Activated naive CD8-positive, alpha-beta T cell treated with anti-CD3 and anti-CD28 coated beads for 36 hours (primary cell): Measurements from ENCODE around the gene RNF157. TPM values are rescaled to one million over a fixed set of nuclear protein-coding genes. Genes with fewer than 3 reads are reported as not detected.

Experiments
- DNase-seq: peaks from one replicate; pipeline ENCODE4 v3.0.0; 2021
- H3K27ac Mint-ChIP-seq: one replicate; pipeline ENCODE4 v1.8.0; 2022; ENCODE audit warnings: mild to moderate bottlenecking, moderate library complexity, mixed read lengths
- H3K27me3 Mint-ChIP-seq: one replicate; pipeline ENCODE4 v1.8.0; 2022; ENCODE audit warnings: mild to moderate bottlenecking, mixed read lengths
- H3K36me3 Mint-ChIP-seq: one replicate; pipeline ENCODE4 v1.8.0; 2021; ENCODE audit warnings: mild to moderate bottlenecking, mixed read lengths
- H3K4me1 Mint-ChIP-seq: one replicate; pipeline ENCODE4 v1.8.0; 2021; ENCODE audit warnings: mixed read lengths
- H3K4me3 Mint-ChIP-seq: one replicate; pipeline ENCODE4 v1.8.0; 2022; ENCODE audit warnings: mild to moderate bottlenecking, moderate library complexity, mixed read lengths
- H3K9me3 Mint-ChIP-seq: one replicate; pipeline ENCODE4 v1.8.0; 2022; ENCODE audit warnings: mixed read lengths
- total RNA-seq, 2 experiments: library from RNA; stranded (reverse); gene quantifications; one replicate each; pipeline ENCODE4 v1.2.3, GENCODE V29; 2021

RNF157 gene
- total RNA-seq, 2 experiments from 2014 or later, result 30.4 to 34.7 TPM

- Mint-ChIP-seq H3K36me3 (peaks cover 27% of the 10 kb centered on the region), H3K27ac (peak overlapping the region; percentile 95), H3K9me3 (no peaks in the 10 kb centered on the region), H3K4me1 (peaks cover 50% of the 10 kb centered on the region), H3K27me3 (no peaks in the 10 kb centered on the region), H3K4me3 (peak overlapping the region; percentile 80)
- no peak for DNase-seq
Observed at GRCh38 chr17:76179496-76180467, 60.5 kb downstream of the RNF157 start.

GRCh38 chr17:76178124-76178523, 62.2 kb downstream of the RNF157 start:
- peaks cover 26% of the 10 kb centered on the region for H3K36me3 Mint-ChIP-seq
- no peaks in the 10 kb centered on the region for H3K9me3 Mint-ChIP-seq
- no peak overlapping the region for H3K4me3 Mint-ChIP-seq
- H3K4me1 Mint-ChIP-seq, result peaks cover 45% of the 10 kb centered on the region
- H3K27ac Mint-ChIP-seq, result peak overlapping the region; percentile 95
- no peaks in the 10 kb centered on the region for H3K27me3 Mint-ChIP-seq
- DNase-seq, result no peak

- H3K36me3 Mint-ChIP-seq, result peaks cover 23% of the 10 kb centered on the region
- H3K4me3 Mint-ChIP-seq, result no peak overlapping the region
- H3K9me3 Mint-ChIP-seq, result no peaks in the 10 kb centered on the region
- H3K27me3 Mint-ChIP-seq, result no peaks in the 10 kb centered on the region
- H3K4me1 Mint-ChIP-seq, result peaks cover 39% of the 10 kb centered on the region
- no peak overlapping the region for H3K27ac Mint-ChIP-seq
- DNase-seq, result no peak
Observed at GRCh38 chr17:76176701-76177574, 63.4 kb downstream of the RNF157 start.

DNA sequence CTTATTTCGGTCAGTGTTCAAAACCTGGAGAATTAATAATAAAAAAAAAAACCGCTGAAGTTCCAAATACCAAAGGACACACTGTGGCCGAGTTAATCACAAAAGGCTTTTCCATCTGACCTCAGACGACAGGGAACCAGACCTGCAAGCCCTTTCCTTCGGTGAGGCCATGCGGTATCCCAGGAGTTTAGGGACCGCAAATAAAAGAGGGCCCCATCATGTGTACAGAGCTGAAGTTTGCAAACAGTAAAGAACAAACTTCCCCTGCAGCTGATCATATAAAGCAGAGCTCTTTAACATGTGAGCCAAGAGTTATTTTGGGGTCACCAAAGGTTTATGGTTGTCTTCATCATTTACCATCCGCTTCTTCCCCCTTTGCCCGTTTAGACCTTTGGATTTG, 66.3 kb downstream of the RNF157 start:
- Mint-ChIP-seq H3K27me3 (no peaks in the 10 kb centered on the region), H3K27ac (no peak overlapping the region), H3K9me3 (no peaks in the 10 kb centered on the region), H3K4me3 (no peak overlapping the region), H3K4me1 (peaks cover 13% of the 10 kb centered on the region), H3K36me3 (peaks cover 5% of the 10 kb centered on the region)
- DNase-seq, result no peak

GRCh38 chr17:76173474-76173873, 66.8 kb downstream of the RNF157 start:
- peak overlapping the region; percentile 16 for H3K27ac Mint-ChIP-seq
- no peaks in the 10 kb centered on the region for H3K27me3 Mint-ChIP-seq

DNA sequence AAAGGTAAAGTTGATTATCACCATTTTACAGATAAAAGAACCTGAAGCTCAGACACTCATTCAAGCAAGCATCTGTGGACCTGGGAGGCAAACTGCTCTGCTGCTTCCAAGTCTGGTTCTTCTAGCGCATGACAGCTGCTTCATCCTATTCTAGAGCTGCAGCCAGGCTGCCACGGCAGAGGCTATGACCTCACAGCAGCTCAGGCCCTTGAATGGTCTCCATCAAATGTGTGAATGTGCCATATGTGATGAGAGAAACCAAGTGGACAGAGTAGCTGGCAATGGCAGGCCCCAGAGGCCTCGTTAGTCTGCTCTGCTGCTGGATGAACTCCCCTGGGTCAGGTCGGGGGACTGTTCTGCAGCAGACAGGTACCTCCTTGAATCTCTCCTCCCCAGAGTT, 68.6 kb downstream of the RNF157 start:
- Mint-ChIP-seq H3K27ac (no peak overlapping the region), H3K4me3 (no peak overlapping the region), H3K4me1 (peaks cover 4% of the 10 kb centered on the region), H3K9me3 (no peaks in the 10 kb centered on the region), H3K36me3 (peaks cover 2% of the 10 kb centered on the region), H3K27me3 (no peaks in the 10 kb centered on the region)
- no peak for DNase-seq

More at GRCh38 chr17:76173474-76173873, 66.8 kb downstream of the RNF157 start:
- Mint-ChIP-seq H3K4me3 (no peak overlapping the region), H3K36me3 (peaks cover 2% of the 10 kb centered on the region), H3K9me3 (no peaks in the 10 kb centered on the region), H3K4me1 (peaks cover 8% of the 10 kb centered on the region)
- no peak for DNase-seq

DNA sequence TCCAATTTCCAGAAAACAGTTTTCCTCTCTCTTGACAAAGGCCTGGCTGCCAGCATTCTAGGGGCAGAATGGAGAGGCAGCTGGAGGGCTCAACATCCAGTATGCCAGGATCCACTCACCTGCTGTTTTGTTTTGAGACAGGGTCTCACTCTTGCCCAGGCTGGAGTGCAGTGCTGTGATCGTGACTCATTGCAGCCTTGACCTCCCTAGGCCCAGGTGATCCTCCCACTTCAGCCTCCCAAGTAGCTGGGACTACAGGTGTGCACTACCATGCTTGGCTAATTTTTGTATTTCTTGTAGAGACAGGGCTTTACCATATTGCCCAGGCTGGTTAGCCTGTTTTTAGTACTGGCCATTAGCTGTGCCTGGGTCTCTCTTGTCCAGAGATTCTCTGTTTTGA, 70.2 kb downstream of the RNF157 start:
- H3K36me3 Mint-ChIP-seq, result peaks cover 6% of the 10 kb centered on the region
- peaks cover 6% of the 10 kb centered on the region for H3K4me1 Mint-ChIP-seq
- no peaks in the 10 kb centered on the region for H3K9me3 Mint-ChIP-seq
- no peak overlapping the region for H3K4me3 Mint-ChIP-seq
- H3K27me3 Mint-ChIP-seq, result no peaks in the 10 kb centered on the region
- no peak for DNase-seq
- H3K27ac Mint-ChIP-seq, result peak overlapping the region; percentile 22

- no peak overlapping the region for H3K4me3 Mint-ChIP-seq
- H3K9me3 Mint-ChIP-seq, result no peaks in the 10 kb centered on the region
- no peaks in the 10 kb centered on the region for H3K27me3 Mint-ChIP-seq
- no peak overlapping the region for H3K27ac Mint-ChIP-seq
- no peak for DNase-seq
- peaks cover 20% of the 10 kb centered on the region for H3K36me3 Mint-ChIP-seq
- H3K4me1 Mint-ChIP-seq, result peaks cover 15% of the 10 kb centered on the region
Observed at GRCh38 chr17:76166906-76167305, 73.4 kb downstream of the RNF157 start.

DNA sequence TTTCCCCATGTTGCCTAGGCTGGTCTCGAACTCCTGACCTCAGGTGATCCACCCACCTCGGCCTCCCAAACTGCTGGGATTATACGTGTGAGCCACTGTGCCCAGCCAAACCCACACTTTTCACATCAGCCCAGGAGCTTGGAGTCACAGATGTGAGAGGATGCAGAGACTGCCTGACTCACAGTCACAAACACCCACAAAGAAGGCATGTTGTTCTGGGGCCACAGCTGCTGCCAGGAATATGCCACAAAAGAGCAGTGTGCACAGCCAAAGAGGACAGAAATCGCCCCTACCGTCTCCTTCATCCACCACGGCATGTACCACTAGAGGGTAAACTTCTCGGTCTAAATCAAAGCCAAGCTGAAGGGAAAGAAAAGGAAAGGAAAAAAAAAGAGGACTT, 74.1 kb downstream of the RNF157 start:
- peaks cover 15% of the 10 kb centered on the region for H3K4me1 Mint-ChIP-seq
- peaks cover 20% of the 10 kb centered on the region for H3K36me3 Mint-ChIP-seq
- DNase-seq, result no peak
- H3K27ac Mint-ChIP-seq, result no peak overlapping the region
- no peak overlapping the region for H3K4me3 Mint-ChIP-seq
- no peaks in the 10 kb centered on the region for H3K27me3 Mint-ChIP-seq
- H3K9me3 Mint-ChIP-seq, result no peaks in the 10 kb centered on the region

- H3K4me1 Mint-ChIP-seq, result peaks cover 15% of the 10 kb centered on the region
- no peaks in the 10 kb centered on the region for H3K27me3 Mint-ChIP-seq
- H3K4me3 Mint-ChIP-seq, result no peak overlapping the region
- no peak for DNase-seq
- H3K9me3 Mint-ChIP-seq, result no peaks in the 10 kb centered on the region
- H3K36me3 Mint-ChIP-seq, result peaks cover 22% of the 10 kb centered on the region
- peak overlapping the region; percentile 65 for H3K27ac Mint-ChIP-seq
Observed at GRCh38 chr17:76164331-76164730, 76.0 kb downstream of the RNF157 start.

DNA sequence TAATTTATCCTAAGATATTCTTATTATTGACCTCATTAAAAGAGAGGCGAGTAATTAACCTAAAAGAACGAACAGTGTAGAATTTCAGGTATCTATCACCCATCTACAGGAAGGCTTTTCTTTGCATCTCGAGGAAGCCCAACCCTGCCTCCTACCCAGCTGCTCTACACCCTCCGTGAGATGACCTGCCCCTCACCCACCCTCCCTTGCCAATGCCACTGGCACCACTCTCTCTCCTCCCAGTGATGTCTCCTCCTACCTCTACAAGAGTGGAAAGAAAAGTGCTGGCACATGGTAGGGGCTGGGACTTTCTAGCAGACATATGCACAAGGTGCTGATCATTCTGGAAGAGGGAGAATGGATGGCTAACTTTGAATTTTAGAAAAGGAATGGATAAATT, 76.4 kb downstream of the RNF157 start:
- Mint-ChIP-seq H3K27me3 (no peaks in the 10 kb centered on the region), H3K9me3 (no peaks in the 10 kb centered on the region), H3K4me1 (peaks cover 15% of the 10 kb centered on the region), H3K4me3 (no peak overlapping the region), H3K27ac (no peak overlapping the region), H3K36me3 (peaks cover 25% of the 10 kb centered on the region)
- DNase-seq, result no peak

DNA sequence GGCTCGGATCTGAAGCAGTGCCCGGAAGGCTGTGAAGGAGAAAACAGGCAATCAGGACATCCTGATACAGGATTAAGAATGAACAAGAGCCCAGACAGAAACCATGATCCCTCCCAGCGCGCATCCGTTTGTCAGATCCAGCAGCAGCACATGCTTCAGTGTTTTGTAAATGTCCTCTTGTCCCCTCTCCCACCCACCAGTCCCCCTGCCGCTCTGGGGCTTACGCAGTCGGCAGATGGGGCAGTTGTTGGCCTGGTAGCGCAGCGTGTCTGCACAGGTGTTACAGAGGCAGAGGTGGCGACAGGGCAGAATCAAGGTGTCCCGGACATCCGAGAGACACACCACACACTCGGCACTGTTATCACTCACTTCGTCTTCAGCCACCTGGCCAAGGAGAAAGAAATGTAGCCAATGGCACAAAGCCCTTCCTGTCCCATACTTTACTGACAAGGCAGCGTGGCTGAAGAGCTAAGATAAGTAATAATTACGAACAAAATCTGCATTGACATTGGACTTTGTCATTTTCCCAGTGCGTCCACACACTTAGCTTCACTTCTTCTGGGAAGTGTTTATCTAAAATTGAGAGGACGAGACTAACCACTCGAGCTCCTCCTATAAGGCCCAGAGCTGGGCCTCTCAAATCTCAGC, 78.5 kb downstream of the RNF157 start:
- Mint-ChIP-seq H3K36me3 (peaks cover 28% of the 10 kb centered on the region), H3K27ac (no peak overlapping the region), H3K9me3 (no peaks in the 10 kb centered on the region), H3K4me1 (peaks cover 15% of the 10 kb centered on the region), H3K4me3 (no peak overlapping the region), H3K27me3 (no peaks in the 10 kb centered on the region)
- no peak for DNase-seq

- Mint-ChIP-seq H3K4me1 (peaks cover 12% of the 10 kb centered on the region), H3K9me3 (no peaks in the 10 kb centered on the region), H3K27ac (no peak overlapping the region), H3K27me3 (no peaks in the 10 kb centered on the region), H3K4me3 (no peak overlapping the region), H3K36me3 (peaks cover 28% of the 10 kb centered on the region)
- no peak for DNase-seq
Observed at GRCh38 chr17:76160896-76161528, 79.3 kb downstream of the RNF157 start.

DNA sequence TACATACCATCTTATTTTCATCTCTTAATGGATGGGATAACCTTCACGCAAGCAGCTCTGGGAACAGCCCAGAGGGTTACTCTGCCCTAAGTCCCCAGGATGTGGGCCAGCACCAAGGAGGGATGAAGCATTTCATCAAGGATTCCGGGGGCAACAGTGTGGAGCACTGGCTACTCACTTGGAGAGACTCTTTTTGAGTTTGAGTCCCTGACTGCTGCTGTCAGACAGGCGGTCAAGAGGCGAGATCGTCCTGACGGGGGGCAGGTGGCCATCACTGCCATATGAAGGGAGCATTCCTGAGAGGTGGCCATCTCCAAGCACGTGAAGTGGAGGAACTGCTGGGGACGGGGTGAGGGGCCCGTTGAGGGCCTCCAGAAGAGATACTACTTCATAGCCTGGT, 81.1 kb downstream of the RNF157 start:
- Mint-ChIP-seq H3K36me3 (peaks cover 22% of the 10 kb centered on the region), H3K9me3 (no peaks in the 10 kb centered on the region), H3K4me3 (no peak overlapping the region), H3K27ac (no peak overlapping the region), H3K27me3 (no peaks in the 10 kb centered on the region), H3K4me1 (peaks cover 9% of the 10 kb centered on the region)
- no peak for DNase-seq
